K562 (cell line): ENCODE data around the gene GPR15LG. TPM values are rescaled to one million over a fixed set of nuclear protein-coding genes. Genes with fewer than 3 reads are reported as not detected.

ENCODE experiments used
- ATAC-seq: fragments of 200-7000 bp; cut with Tn5 transposase; 3 replicates; pipeline ENCODE4 v1.9.1; 2020; ENCODE audit warnings: moderate library complexity
- BruUV-seq: library from RNA; stranded (reverse); fragments of 400-500 nt; replicated peaks from 2 replicates; lab custom pipeline; 2021; lab: Mats Ljungman, UMichigan
- CTCF ChIA-PET: fragments of 300-600 bp; formaldehyde crosslinking; extraction: SDS; loops from one replicate; lab custom pipeline; 2021; ENCODE audit warnings: low intra/inter-chr PET ratio; lab: Yijun Ruan, JAX
- POLR2A ChIA-PET: fragments of 300-600, 350-650 bp; sonication (Branson Sonifier 250); formaldehyde crosslinking; extraction: SDS; loops from one replicate; lab custom pipeline; 2021; ENCODE audit warnings: antibody characterized with exemption, inconsistent platforms; lab: Yijun Ruan, JAX
- DNase-seq, 4 experiments: peaks; one replicate each; pipeline versions ENCODE4 v3.0.0 to v3.0.0-alpha.2; 2011 to 2018; ENCODE audit warnings: low spot score in 3 of 4, mixed read lengths in 3 of 4; ENCODE audit errors: extremely low read depth in 1 of 4
- FAIRE-seq: peaks from 2 replicates; lab custom pipeline; 2011; peaks lifted over from hg19 to GRCh38; lab: Jason Lieb, UNC
- H2AFZ ChIP-seq: 2 replicates; pipeline ENCODE4 v1.6.0; 2011; ENCODE audit warnings: low read depth, low read length, control low read depth, inconsistent platforms
- H3K27ac ChIP-seq: fragments of 200-600 bp; 3 replicates; pipeline ENCODE4 v1.8.0; 2011; ENCODE audit warnings: low read depth, mild to moderate bottlenecking, control low read depth, inconsistent platforms, low read length, moderate library complexity, mixed read lengths; ENCODE audit errors: extremely low read depth
- H3K27me3 ChIP-seq, 2 experiments: fragments of 300-600 bp in 1 of 2; 2 replicates in 1 of 2; 3 replicates in 1 of 2; pipeline versions ENCODE4 v1.6.0 to v1.8.0; 2011; ENCODE audit warnings: inconsistent platforms in 2 of 2, low read length in 2 of 2, mild to moderate bottlenecking in 1 of 2, mixed read lengths in 1 of 2, moderate library complexity in 1 of 2; ENCODE audit not compliant: control insufficient read depth in 2 of 2, insufficient read depth in 2 of 2
- H3K36me3 ChIP-seq: fragments of 300-600 bp; 3 replicates; pipeline ENCODE4 v1.8.0; 2011; ENCODE audit warnings: mild to moderate bottlenecking, low read length, inconsistent platforms; ENCODE audit not compliant: control insufficient read depth, insufficient read depth
- H3K4me1 ChIP-seq, 2 experiments: fragments of 200-600 bp in 1 of 2; replicated peaks in 1 of 2; 2 replicates in 1 of 2; 3 replicates in 1 of 2; pipeline versions ENCODE4 v1.5.1 to v1.8.0; 2011; ENCODE audit warnings: inconsistent platforms in 2 of 2, low read length in 2 of 2, mild to moderate bottlenecking in 1 of 2, mixed read lengths in 1 of 2, moderate library complexity in 1 of 2; ENCODE audit not compliant: control insufficient read depth in 2 of 2, insufficient read depth in 2 of 2
- H3K4me2 ChIP-seq: 2 replicates; pipeline ENCODE4 v1.6.1; 2011; ENCODE audit warnings: low read length, control low read depth, inconsistent platforms, mixed read lengths; ENCODE audit not compliant: insufficient read depth
- H3K4me3 ChIP-seq: fragments of 200-600 bp; sonication (generic), shearing (Covaris generic); 2 replicates; pipeline ENCODE4 v1.5.1; 2016; ENCODE audit warnings: control low read depth, inconsistent platforms
- H3K79me2 ChIP-seq: fragments of 200-600 bp; 3 replicates; pipeline ENCODE4 v1.8.0; 2011; ENCODE audit warnings: low read length, inconsistent platforms; ENCODE audit not compliant: control insufficient read depth, insufficient read depth
- H3K9ac ChIP-seq, 2 experiments: 2 replicates each; pipeline versions ENCODE4 v1.6.0 to v1.6.1; 2011; ENCODE audit warnings: low read depth in 2 of 2, low read length in 2 of 2, control low read depth in 1 of 2, inconsistent platforms in 1 of 2, mild to moderate bottlenecking in 1 of 2, mixed read lengths in 1 of 2; ENCODE audit not compliant: insufficient read depth in 1 of 2
- H3K9me1 ChIP-seq: one replicate; pipeline ENCODE4 v1.6.0; 2011; ENCODE audit warnings: inconsistent platforms, mild to moderate bottlenecking, low read length, moderate library complexity; ENCODE audit not compliant: control insufficient read depth, insufficient read depth
- H3K9me3 ChIP-seq: replicated peaks from 2 replicates; pipeline ENCODE4 v1.5.1; 2011; ENCODE audit warnings: low read depth, low read length, inconsistent platforms; ENCODE audit not compliant: control insufficient read depth, insufficient read depth
- H4K20me1 ChIP-seq: replicated peaks from 2 replicates; pipeline ENCODE4 v1.6.1; 2011; ENCODE audit warnings: low read length, inconsistent platforms, mixed read lengths; ENCODE audit not compliant: control insufficient read depth, insufficient read depth
- BRF1 ChIP-seq: IDR thresholded peaks from 3 replicates; pipeline ENCODE4 v1.6.1; 2011; ENCODE audit warnings: borderline replicate concordance, mild to moderate bottlenecking; ENCODE audit not compliant: insufficient read length; ENCODE audit errors: extremely low read depth
- CTCF ChIP-seq, 3 experiments: IDR thresholded peaks in 2 of 3; conservative IDR thresholded peaks in 1 of 3; 2 replicates each; pipeline ENCODE4 v1.5.1; 2011 to 2012; ENCODE audit warnings: low read length in 3 of 3, mild to moderate bottlenecking in 3 of 3, control low read depth in 2 of 3, improper control_type of control experiment in 1 of 3, inconsistent platforms in 1 of 3, low read depth in 1 of 3, mixed read lengths in 1 of 3, moderate library complexity in 1 of 3; ENCODE audit not compliant: insufficient read depth in 2 of 3
- CXXC5 ChIP-seq: fragments of 250-450 bp; sonication (Bioruptor Pico); IDR thresholded peaks from 2 replicates; pipeline ENCODE4 v1.8.0; 2022; ENCODE audit warnings: inconsistent platforms, mild to moderate bottlenecking, moderate library complexity
- GABPB1 ChIP-seq: sonication (generic); formaldehyde crosslinking; IDR thresholded peaks from 2 replicates; pipeline ENCODE4 v1.8.0; 2022; ENCODE audit warnings: mild to moderate bottlenecking, missing genetic modification reagents
- KDM2B ChIP-seq: fragments of 250-450 bp; sonication (Bioruptor Pico); IDR thresholded peaks from 2 replicates; pipeline ENCODE4 v1.8.0; 2021; ENCODE audit warnings: mild to moderate bottlenecking, moderate library complexity
- NCOR1 ChIP-seq: fragments of 450-650 bp; IDR thresholded peaks from 2 replicates; pipeline ENCODE4 v1.6.1; 2016; ENCODE audit warnings: mild to moderate bottlenecking, moderate library complexity
- PHB2 ChIP-seq: fragments of 450-650 bp; IDR thresholded peaks from 2 replicates; pipeline ENCODE4 v1.6.1; 2017; ENCODE audit warnings: low read depth
- PKNOX1 ChIP-seq: fragments of 450-650 bp; IDR thresholded peaks from 2 replicates; pipeline ENCODE4 v1.6.1; 2016
- POLR3G ChIP-seq: IDR thresholded peaks from 2 replicates; pipeline ENCODE4 v1.6.1; 2011; ENCODE audit not compliant: insufficient read length, insufficient replicate concordance; ENCODE audit errors: extremely low read depth
- SMARCB1 ChIP-seq: IDR thresholded peaks from 2 replicates; pipeline ENCODE4 v1.6.1; 2011; ENCODE audit warnings: improper control_type of control experiment, low read depth; ENCODE audit not compliant: insufficient read length
- SRSF7 ChIP-seq: fragments of 200-400 bp; formaldehyde crosslinking; optimal IDR thresholded peaks from 2 replicates; pipeline ENCODE3; 2017; ENCODE audit warnings: mild to moderate bottlenecking, low read depth, low read length
- TGIF2 ChIP-seq: sonication (generic); formaldehyde crosslinking; IDR thresholded peaks from 2 replicates; pipeline ENCODE4 v1.8.1; 2022; ENCODE audit warnings: mild to moderate bottlenecking, missing genetic modification reagents, moderate library complexity
- THAP7 ChIP-seq: fragments of 250-450 bp; sonication (Bioruptor Pico); IDR thresholded peaks from 2 replicates; pipeline ENCODE4 v1.5.0; 2021
- ZBTB17 ChIP-seq: fragments of 450-650 bp; formaldehyde crosslinking; IDR thresholded peaks from 2 replicates; pipeline ENCODE4 v1.4.0; 2020; ENCODE audit warnings: mild to moderate bottlenecking
- ZNF511 ChIP-seq: sonication (generic); formaldehyde crosslinking; IDR thresholded peaks from 2 replicates; pipeline ENCODE4 v1.8.0; 2022; ENCODE audit warnings: mild to moderate bottlenecking, missing genetic modification reagents
- ZNF589 ChIP-seq: fragments of 200-800 bp; sonication (Bioruptor generic); IDR thresholded peaks from 2 replicates; pipeline ENCODE4 v1.6.1; 2016; ENCODE audit warnings: low read depth, missing genetic modification characterization, missing compliant biosample characterization
- ZNF639 ChIP-seq, 2 experiments: fragments of 200-800 bp in 1 of 2; sonication (Bioruptor generic) in 1 of 2; sonication (generic) in 1 of 2; formaldehyde crosslinking in 1 of 2; IDR thresholded peaks in 1 of 2; conservative IDR thresholded peaks in 1 of 2; 2 replicates each; pipeline versions ENCODE4 v1.5.0 to v1.6.1; 2016 to 2020; ENCODE audit warnings: missing compliant biosample characterization in 1 of 2, missing genetic modification characterization in 1 of 2, missing genetic modification reagents in 1 of 2
- WGBS: fragments of 100-300 bp; shearing (Covaris generic); methylation state at CpG from one replicate; pipeline ENCODE4 v1.1.6; 2016; ENCODE audit warnings: low coverage, mixed read lengths; ENCODE audit not compliant: insufficient coverage; ENCODE audit errors: missing lambda C conversion rate; 5-methylcytosine and 5-hydroxymethylcytosine counted together
- in situ Hi-C: fragments of 300-500 bp; cut with MboI; formaldehyde crosslinking; loops from 4 replicates; pipeline ENCODE4 v1.15.0; 2018; ENCODE audit warnings: inconsistent platforms, mixed read lengths
- intact Hi-C: fragments of 100-400 bp; cut with micrococcal nuclease; formaldehyde crosslinking; loops from 2 replicates; pipeline ENCODE4 v1.14.2; 2022
- polyA plus RNA-seq, 8 experiments: library from polyadenylated mRNA; depleted of rRNA in 4 of 8; stranded (reverse) in 5 of 8; unstranded in 3 of 8; fragments of >200 nt; fragmentation: Nextera tagmentation in 2 of 8; fragmentation: Illumina TruSeq in 1 of 8; extraction: Ambion mirVana in 2 of 8; extraction: Trizol in 1 of 8; gene quantifications; 2 replicates each; pipeline versions ENCODE4 v1.2.1 to v1.2.3, GENCODE V29; 2011 to 2014; ENCODE audit warnings: inconsistent platforms in 1 of 8, missing spikeins in 1 of 8
- total RNA-seq, 7 experiments: library from RNA; depleted of rRNA in 6 of 7; stranded (reverse); fragments of >200 nt in 6 of 7; fragmentation: Illumina TruSeq in 2 of 7; extraction: Trizol in 2 of 7; gene quantifications; 2 replicates each; pipeline versions ENCODE4 v1.2.1 to v1.2.3, GENCODE V29; 2011 to 2021; ENCODE audit warnings: low replicate concordance in 1 of 7

Gene GPR15LG
- total and polyA plus RNA-seq, 9 of the 15 experiments (the other 6 are each of a cell fraction or from before 2014, with no cell fraction given): 0.51 TPM; not detected in 8

GRCh38 chr10:84159076-84159685 is 14.4 kb upstream of the GPR15LG start:
- Histone ChIP-seq H3K9me1 (no peaks in the 10 kb centered on the region), H4K20me1 (peaks cover 2% of the 10 kb centered on the region; the same call in 1 of the 2 replicates), H3K9ac (no peak overlapping the region), H3K4me3 (no peak overlapping the region), H3K4me1 (no peaks in the 10 kb centered on the region), H3K9me3 (no peaks in the 10 kb centered on the region), H3K27me3 (peaks cover 12 to 21% of the 10 kb centered on the region in 2 experiments), H3K79me2 (no peaks in the 10 kb centered on the region), H2AFZ (no peak overlapping the region), H3K27ac (no peak overlapping the region), H3K4me2 (no peak overlapping the region), H3K36me3 (peaks cover 10% of the 10 kb centered on the region; the same call in 2 of the 3 replicates)
- BruUV-seq: no TSS peak
- ChIA-PET CTCF (no interaction called here), POLR2A (interaction anchor here (0.6 to 2.4 kb wide), 8 partner anchors 9 to 134 kb away, joined by 3 to 9 read pairs (median 4); partner anchors contain the start of gene GHITM)
- WGBS: 30% methylated on average over 9 of the region's 9 CpGs
- ATAC-seq (no peak), FAIRE-seq (no peak), DNase-seq (no peak)
- intact Hi-C loops: no loop called here
- in situ Hi-C loops: no loop called here
- TF ChIP-seq CXXC5 (no peak), CTCF (IDR thresholded peaks at IDR 0.05 in 2 of 3, conservative IDR thresholded peaks at IDR 0.05 in 1 of 3; ENCODE audit: insufficient read depth in 2 of 3, low read depth in 1 of 3, low read length in 3 of 3) (no peak), POLR3G (no peak), GABPB1 (no peak), PKNOX1 (no peak), ZNF589 (CRISPR knock-in tag) (no peak), ZBTB17 (CRISPR knock-in tag) (no peak), TGIF2 (no peak), SRSF7 (no peak), THAP7 (no peak), BRF1 (no peak), ZNF511 (no peak), SMARCB1 (no peak), ZNF639 (CRISPR knock-in tag; conservative IDR thresholded peaks at IDR 0.05 in 1 of 2, IDR thresholded peaks at IDR 0.05 in 1 of 2) (no peak), NCOR1 (no peak), KDM2B (CRISPR knock-in tag) (no peak), PHB2 (no peak)
